ENCODE measurements around the gene STX4. TPM values are rescaled to one million over a fixed set of nuclear protein-coding genes. Genes with fewer than 3 reads are reported as not detected.

Gene STX4
- total and polyA plus RNA-seq, 9 of the 15 experiments (the other 6 are each of a cell fraction or from before 2014, with no cell fraction given): 3.2 to 48.0 (median 21.5) TPM

- Histone ChIP-seq H3K4me1 (replicated peaks in 1 of 2; ENCODE audit: control insufficient read depth in 2 of 2, insufficient read depth in 2 of 2, low read length in 2 of 2) (peaks cover 6 to 19% of the 10 kb centered on the region in 2 experiments; a peak in 3 of 5 replicates), H2AFZ (ENCODE audit: low read depth, low read length) (no peak overlapping the region), H3K4me2 (ENCODE audit: insufficient read depth, low read length) (no peak overlapping the region), H4K20me1 (replicated peaks; ENCODE audit: control insufficient read depth, insufficient read depth, low read length) (no peaks in the 10 kb centered on the region), H3K27ac (ENCODE audit: extremely low read depth, low read depth, low read length) (no peak overlapping the region), H3K9me1 (ENCODE audit: control insufficient read depth, insufficient read depth, low read length) (no peaks in the 10 kb centered on the region), H3K27me3 (ENCODE audit: control insufficient read depth in 2 of 2, insufficient read depth in 2 of 2, low read length in 2 of 2) (peaks cover 13 to 23% of the 10 kb centered on the region in 2 experiments; a peak in 4 of 5 replicates), H3K36me3 (ENCODE audit: control insufficient read depth, insufficient read depth, low read length) (no peaks in the 10 kb centered on the region), H3K9ac (ENCODE audit: insufficient read depth in 1 of 2, low read depth in 2 of 2, low read length in 2 of 2) (no peak overlapping the region), H3K9me3 (replicated peaks; ENCODE audit: control insufficient read depth, insufficient read depth, low read depth, low read length) (no peaks in the 10 kb centered on the region), H3K79me2 (ENCODE audit: control insufficient read depth, insufficient read depth, low read length) (no peaks in the 10 kb centered on the region), H3K4me3 (no peak overlapping the region)
- no TSS peak for BruUV-seq (replicated peaks)
- TF ChIP-seq NR0B1 (IDR thresholded peaks at IDR 0.05; ENCODE audit: partially characterized antibody) (no peak), ZNF449 (CRISPR knock-in tag; IDR thresholded peaks at IDR 0.05) (no peak), RAD21 (CRISPR knock-in tag; conservative IDR thresholded peaks at IDR 0.05 in 1 of 2, IDR thresholded peaks at IDR 0.05 in 1 of 2) (0 out of 4 replicates have a peak, but pooled peaks of 1 of the 2 experiments have one; percentile 4), MIER1 (IDR thresholded peaks at IDR 0.05; ENCODE audit: low read depth) (no peak), ZNF717 (CRISPR knock-in tag; IDR thresholded peaks at IDR 0.05) (no peak), ZBTB7A (IDR thresholded peaks at IDR 0.05; ENCODE audit: borderline replicate concordance, control insufficient read depth, low read depth, low read length) (peak; percentile 16; the same call in 1 of the 2 replicates)
- TF ChIP-seq, protein P1, sequence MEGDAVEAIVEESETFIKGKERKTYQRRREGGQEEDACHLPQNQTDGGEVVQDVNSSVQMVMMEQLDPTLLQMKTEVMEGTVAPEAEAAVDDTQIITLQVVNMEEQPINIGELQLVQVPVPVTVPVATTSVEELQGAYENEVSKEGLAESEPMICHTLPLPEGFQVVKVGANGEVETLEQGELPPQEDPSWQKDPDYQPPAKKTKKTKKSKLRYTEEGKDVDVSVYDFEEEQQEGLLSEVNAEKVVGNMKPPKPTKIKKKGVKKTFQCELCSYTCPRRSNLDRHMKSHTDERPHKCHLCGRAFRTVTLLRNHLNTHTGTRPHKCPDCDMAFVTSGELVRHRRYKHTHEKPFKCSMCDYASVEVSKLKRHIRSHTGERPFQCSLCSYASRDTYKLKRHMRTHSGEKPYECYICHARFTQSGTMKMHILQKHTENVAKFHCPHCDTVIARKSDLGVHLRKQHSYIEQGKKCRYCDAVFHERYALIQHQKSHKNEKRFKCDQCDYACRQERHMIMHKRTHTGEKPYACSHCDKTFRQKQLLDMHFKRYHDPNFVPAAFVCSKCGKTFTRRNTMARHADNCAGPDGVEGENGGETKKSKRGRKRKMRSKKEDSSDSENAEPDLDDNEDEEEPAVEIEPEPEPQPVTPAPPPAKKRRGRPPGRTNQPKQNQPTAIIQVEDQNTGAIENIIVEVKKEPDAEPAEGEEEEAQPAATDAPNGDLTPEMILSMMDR (IDR thresholded peaks at IDR 0.05 in 2 of 3, conservative IDR thresholded peaks at IDR 0.05 in 1 of 3; ENCODE audit: insufficient read depth in 2 of 3, low read depth in 1 of 3, low read length in 3 of 3): peak; percentile 10 to 25 (median 21); a peak in 2 of 6 replicates
- 16% methylated on average over 12 of the region's 36 CpGs for WGBS (ENCODE audit: insufficient coverage, low coverage, missing lambda C conversion rate)
- intact Hi-C loops (cut with micrococcal nuclease): no loop called here
- no peak for ATAC-seq
- DNase-seq (ENCODE audit: extremely low read depth in 1 of 4, low spot score in 3 of 4): no peak
- POLR2A ChIA-PET: no interaction called here
- FAIRE-seq: no peak
- CTCF ChIA-PET (ENCODE audit: low intra/inter-chr PET ratio): no interaction called here
- in situ Hi-C loops (cut with MboI): no loop called here
Observed at GRCh38 chr16:31009894-31010584, 23.3 kb upstream of the STX4 start.

Measured in K562 (cell line).